ENCODE data around the gene ACADS. TPM values are rescaled to one million over a fixed set of nuclear protein-coding genes. Genes with fewer than 3 reads are reported as not detected.

ACADS gene
- total RNA-seq, 4 donors from 2014 or later = 21.3 to 37.1 (median 29.1) TPM

GRCh38 chr12:120712610-120713009 is 13.0 kb upstream of the ACADS start:
- 71 to 75% methylated on average over 6 of the region's 6 CpGs for WGBS, 2 donors
- TF ChIP-seq POLR2A (IDR thresholded peaks at IDR 0.05) = no peak
- TF ChIP-seq, protein P1, sequence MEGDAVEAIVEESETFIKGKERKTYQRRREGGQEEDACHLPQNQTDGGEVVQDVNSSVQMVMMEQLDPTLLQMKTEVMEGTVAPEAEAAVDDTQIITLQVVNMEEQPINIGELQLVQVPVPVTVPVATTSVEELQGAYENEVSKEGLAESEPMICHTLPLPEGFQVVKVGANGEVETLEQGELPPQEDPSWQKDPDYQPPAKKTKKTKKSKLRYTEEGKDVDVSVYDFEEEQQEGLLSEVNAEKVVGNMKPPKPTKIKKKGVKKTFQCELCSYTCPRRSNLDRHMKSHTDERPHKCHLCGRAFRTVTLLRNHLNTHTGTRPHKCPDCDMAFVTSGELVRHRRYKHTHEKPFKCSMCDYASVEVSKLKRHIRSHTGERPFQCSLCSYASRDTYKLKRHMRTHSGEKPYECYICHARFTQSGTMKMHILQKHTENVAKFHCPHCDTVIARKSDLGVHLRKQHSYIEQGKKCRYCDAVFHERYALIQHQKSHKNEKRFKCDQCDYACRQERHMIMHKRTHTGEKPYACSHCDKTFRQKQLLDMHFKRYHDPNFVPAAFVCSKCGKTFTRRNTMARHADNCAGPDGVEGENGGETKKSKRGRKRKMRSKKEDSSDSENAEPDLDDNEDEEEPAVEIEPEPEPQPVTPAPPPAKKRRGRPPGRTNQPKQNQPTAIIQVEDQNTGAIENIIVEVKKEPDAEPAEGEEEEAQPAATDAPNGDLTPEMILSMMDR (IDR thresholded peaks at IDR 0.05) = no peak
- intact Hi-C loops (cut with DNase I; ENCODE audit: low total_unique reads) = loop anchor here (5.0 to 10.0 kb wide), 2 partner anchors 65 to 128 kb away; partner anchors contain the start of gene POP5
- no peak for DNase-seq (ENCODE audit: low spot score in 2 of 2)
- no peak overlapping the region for H3K4me3 ChIP-seq (ENCODE audit: low read depth, poor library complexity, severe bottlenecking)

DNA sequence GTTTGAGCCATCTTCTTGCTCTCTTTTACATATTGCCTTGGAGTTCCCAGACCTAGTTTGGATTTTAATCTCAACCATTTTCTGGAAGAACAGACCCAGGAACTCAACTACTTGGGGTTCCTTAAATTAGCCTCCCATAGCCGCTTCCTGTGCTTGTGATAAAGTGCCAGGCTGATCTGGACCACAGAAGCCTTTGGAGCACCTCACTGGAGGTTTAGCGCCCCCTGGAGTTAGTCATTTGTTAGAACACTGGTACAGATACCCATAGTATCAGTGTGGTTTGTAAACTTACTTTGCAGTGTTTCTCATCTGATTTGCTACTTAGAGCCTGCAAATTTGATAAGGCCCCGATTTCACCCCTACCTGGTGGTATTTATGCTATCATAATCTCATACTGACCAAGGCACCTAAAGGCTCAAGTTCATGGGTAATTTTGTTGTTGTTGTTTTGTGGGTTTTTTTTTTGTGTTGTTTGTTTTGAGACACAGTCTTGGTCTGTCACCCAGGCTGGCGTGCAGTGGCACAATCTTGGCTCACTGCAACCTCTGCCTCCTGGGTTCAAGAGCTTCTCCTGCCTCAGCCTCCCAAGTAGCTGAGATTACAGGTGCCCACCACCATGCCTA is 11.7 kb upstream of the ACADS start:
- DNase-seq (ENCODE audit: low spot score in 2 of 2) = peak in 1 of 2 donors; percentile 80
- 19 to 25% methylated on average over 4 of the region's 4 CpGs for WGBS, 2 donors
- intact Hi-C loops (cut with DNase I; ENCODE audit: low total_unique reads) = loop anchor here (5.0 to 10.0 kb wide), 2 partner anchors 67 to 129 kb away; partner anchors contain the start of gene POP5
- TF ChIP-seq POLR2A (IDR thresholded peaks at IDR 0.05) = no peak
- TF ChIP-seq, protein P1 (IDR thresholded peaks at IDR 0.05) = no peak
- H3K4me3 ChIP-seq (ENCODE audit: low read depth, poor library complexity, severe bottlenecking) = no peak overlapping the region

GRCh38 chr12:120718055-120718454 is 7.6 kb upstream of the ACADS start:
- WGBS, 2 donors = 95 to 96% methylated on average over 9 of the region's 9 CpGs
- intact Hi-C loops (cut with DNase I; ENCODE audit: low total_unique reads) = loop anchor here (10.0 kb wide), 1 partner anchor 133 kb away; the partner anchor contains the start of gene POP5
- no peak overlapping the region for H3K4me3 ChIP-seq (ENCODE audit: low read depth, poor library complexity, severe bottlenecking)
- TF ChIP-seq POLR2A (IDR thresholded peaks at IDR 0.05) = no peak
- TF ChIP-seq, protein P1 (IDR thresholded peaks at IDR 0.05) = no peak
- DNase-seq (ENCODE audit: low spot score in 2 of 2) = no peak

GRCh38 chr12:120719072-120719471 is 6.6 kb upstream of the ACADS start:
- TF ChIP-seq POLR2A (IDR thresholded peaks at IDR 0.05) = no peak
- TF ChIP-seq, protein P1 (IDR thresholded peaks at IDR 0.05) = no peak
- 90 to 92% methylated on average over 2 of the region's 2 CpGs for WGBS, 2 donors
- intact Hi-C loops (cut with DNase I; ENCODE audit: low total_unique reads) = loop anchor here (10.0 kb wide), 1 partner anchor 134 kb away; the partner anchor contains the start of gene POP5
- DNase-seq (ENCODE audit: low spot score in 2 of 2) = no peak
- no peak overlapping the region for H3K4me3 ChIP-seq (ENCODE audit: low read depth, poor library complexity, severe bottlenecking)

DNA sequence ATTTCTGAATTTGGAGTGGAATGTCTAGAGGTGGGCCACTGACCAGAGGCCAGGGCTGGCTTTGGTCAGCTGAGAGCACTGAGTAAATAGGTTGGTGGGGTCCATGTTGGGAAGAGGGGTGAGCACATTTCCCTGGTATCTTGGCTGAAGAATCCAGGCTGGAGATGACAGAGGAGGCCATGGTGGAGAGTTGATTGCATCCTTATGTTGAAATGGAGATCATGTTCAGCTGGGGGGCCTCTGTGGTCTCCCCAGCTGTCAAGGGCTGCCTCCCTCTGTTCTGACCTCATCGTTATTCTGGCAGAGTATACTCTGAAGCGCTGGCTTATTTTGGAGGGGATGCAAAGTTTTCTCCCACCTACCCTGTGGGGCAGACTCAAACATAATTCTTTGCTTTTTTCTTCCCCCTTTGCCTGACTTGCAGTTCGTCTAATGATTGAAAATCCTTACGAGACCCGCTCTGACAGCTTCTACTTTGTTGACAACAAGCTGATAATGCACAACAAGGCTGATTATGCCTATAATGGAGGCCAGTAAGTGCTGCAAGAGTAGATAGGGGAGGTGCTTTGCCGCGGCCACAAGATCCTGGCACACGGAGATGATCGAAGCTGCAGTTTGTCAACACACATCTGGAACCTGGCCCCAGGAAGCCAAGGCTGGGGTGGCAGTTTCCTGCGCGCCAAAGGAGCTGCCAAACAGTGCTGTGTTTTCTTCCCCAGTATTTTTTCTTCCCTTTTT is 6.0 kb upstream of the ACADS start:
- no peak overlapping the region for H3K4me3 ChIP-seq (ENCODE audit: low read depth, poor library complexity, severe bottlenecking)
- WGBS, 2 donors = 81 to 82% methylated on average over 11 of the region's 11 CpGs
- intact Hi-C loops (cut with DNase I; ENCODE audit: low total_unique reads) = loop anchor here (10.0 kb wide), 1 partner anchor 135 kb away; the partner anchor contains the start of gene POP5
- TF ChIP-seq, protein P1 (IDR thresholded peaks at IDR 0.05) = no peak
- no peak for TF ChIP-seq POLR2A (IDR thresholded peaks at IDR 0.05)
- DNase-seq (ENCODE audit: low spot score in 2 of 2) = no peak
